ENCODE measurements around the gene PMM1. TPM values are rescaled to one million over a fixed set of nuclear protein-coding genes. Genes with fewer than 3 reads are reported as not detected.

The PMM1 gene
- total and polyA plus RNA-seq, 2 experiments from 2014 or later = 29.4 to 78.2 TPM

DNA sequence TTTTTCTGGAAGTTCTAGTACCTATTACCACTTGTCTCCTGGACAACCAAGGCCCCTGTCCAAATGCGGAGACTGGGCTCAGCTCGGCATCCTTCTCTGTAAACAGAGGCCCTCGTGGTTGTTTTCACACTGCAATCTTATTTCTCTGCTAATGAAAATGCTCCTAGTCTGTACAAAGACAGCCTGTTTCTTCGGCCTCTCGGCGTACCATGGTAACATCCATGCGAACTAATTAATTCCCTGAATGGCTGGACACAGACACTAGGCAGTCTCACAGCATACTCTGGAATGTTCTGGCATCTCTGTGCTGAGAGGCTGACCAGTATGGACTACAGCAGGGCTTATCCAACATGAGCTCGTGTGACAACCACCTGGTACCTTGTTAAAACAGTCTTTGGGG, 51.1 kb downstream of the PMM1 start:
- Histone ChIP-seq H3K9me3 (ENCODE audit: low read depth) (no peaks in the 10 kb centered on the region), H2AFZ (no peak overlapping the region), H3K27me3 (replicated peaks; ENCODE audit: insufficient read depth) (no peaks in the 10 kb centered on the region), H3F3A (ENCODE audit: insufficient read depth) (0 out of 2 replicates have a peak, but pooled peaks cover 4% of the 10 kb centered on the region), H3K36me3 (ENCODE audit: low read depth) (no peaks in the 10 kb centered on the region), H3K9me2 (ENCODE audit: insufficient read depth) (no peaks in the 10 kb centered on the region), H3K79me2 (ENCODE audit: insufficient read depth) (peaks cover 92% of the 10 kb centered on the region), H3K27ac (no peak overlapping the region), H3K9ac (no peak overlapping the region), H3K4me2 (ENCODE audit: unreplicated experiment) (no peak overlapping the region), H3K4me3 (no peak overlapping the region), H3K4me1 (ENCODE audit: insufficient read depth) (peaks cover 10% of the 10 kb centered on the region), H4K20me1 (ENCODE audit: insufficient read depth) (no peaks in the 10 kb centered on the region)
- DNase-seq = no peak
- no peak for TF ChIP-seq EZH2phosphoT487 (IDR thresholded peaks at IDR 0.05; ENCODE audit: insufficient read depth, low read depth)
- TF ChIP-seq EZH2 (IDR thresholded peaks at IDR 0.05; ENCODE audit: insufficient read depth, poor library complexity, severe bottlenecking) = no peak
- WGBS, 2 experiments (ENCODE audit: low coverage in 1 of 2, low lambda C conversion rate in 2 of 2, missing lambda C conversion rate in 2 of 2) = 81 to 87% methylated on average over 8 of the region's 8 CpGs
- in situ Hi-C loops (cut with MboI) = no loop called here

- no peaks in the 10 kb centered on the region for H3K27me3 ChIP-seq (replicated peaks; ENCODE audit: insufficient read depth)
- no peaks in the 10 kb centered on the region for H3K9me3 ChIP-seq (ENCODE audit: low read depth)
- TF ChIP-seq EZH2 (IDR thresholded peaks at IDR 0.05; ENCODE audit: insufficient read depth, poor library complexity, severe bottlenecking) (no peak), EZH2phosphoT487 (IDR thresholded peaks at IDR 0.05; ENCODE audit: insufficient read depth, low read depth) (no peak)
- H3K27ac ChIP-seq = no peak overlapping the region
- in situ Hi-C loops (cut with MboI) = no loop called here
- no peaks in the 10 kb centered on the region for H3K9me2 ChIP-seq (ENCODE audit: insufficient read depth)
- no peak for DNase-seq
- peaks cover 91% of the 10 kb centered on the region for H3K79me2 ChIP-seq (ENCODE audit: insufficient read depth)
- 0 out of 2 replicates have a peak, but pooled peaks cover 4% of the 10 kb centered on the region for H3F3A ChIP-seq (ENCODE audit: insufficient read depth)
- 94 to 100% methylated on average over 3 of the region's 3 CpGs for WGBS, 2 experiments (ENCODE audit: low coverage in 1 of 2, low lambda C conversion rate in 2 of 2, missing lambda C conversion rate in 2 of 2)
- H3K4me2 ChIP-seq (ENCODE audit: unreplicated experiment) = no peak overlapping the region
- H3K36me3 ChIP-seq (ENCODE audit: low read depth) = no peaks in the 10 kb centered on the region
- no peak overlapping the region for H3K4me3 ChIP-seq
- no peaks in the 10 kb centered on the region; the same call in 1 of the 2 replicates for H3K4me1 ChIP-seq (ENCODE audit: insufficient read depth)
- H4K20me1 ChIP-seq (ENCODE audit: insufficient read depth) = no peaks in the 10 kb centered on the region
- H3K9ac ChIP-seq = no peak overlapping the region
- no peak overlapping the region for H2AFZ ChIP-seq
Observed at GRCh38 chr22:41537203-41537602, 52.4 kb downstream of the PMM1 start.

DNA sequence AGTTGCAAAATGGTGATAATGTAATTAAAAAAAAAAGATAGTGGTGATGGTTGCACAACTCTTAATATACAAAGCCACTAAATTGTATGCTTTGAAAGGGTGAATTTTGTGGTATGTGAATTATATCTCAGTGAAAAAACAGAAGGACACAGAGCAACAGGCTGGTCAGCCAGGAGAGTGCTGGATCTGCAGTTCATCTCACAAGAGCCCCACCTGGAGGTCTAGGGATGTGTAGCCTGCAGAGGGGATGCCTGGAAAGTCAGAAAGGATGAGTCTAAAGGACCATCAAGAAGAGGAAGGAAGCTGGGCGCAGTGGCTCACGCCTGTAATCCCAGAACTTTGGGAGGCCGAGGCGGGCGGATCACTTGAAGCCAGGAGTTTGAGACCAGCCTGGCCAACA, 54.4 kb downstream of the PMM1 start:
- H3K27me3 ChIP-seq (replicated peaks; ENCODE audit: insufficient read depth) = no peaks in the 10 kb centered on the region
- H2AFZ ChIP-seq = no peak overlapping the region
- no peak for TF ChIP-seq EZH2phosphoT487 (IDR thresholded peaks at IDR 0.05; ENCODE audit: insufficient read depth, low read depth)
- no peak for TF ChIP-seq EZH2 (IDR thresholded peaks at IDR 0.05; ENCODE audit: insufficient read depth, poor library complexity, severe bottlenecking)
- no peak overlapping the region for H3K27ac ChIP-seq
- H3K4me3 ChIP-seq = no peak overlapping the region
- H3K36me3 ChIP-seq (ENCODE audit: low read depth) = no peaks in the 10 kb centered on the region; the same call in 1 of the 2 replicates
- peak; percentile 43 for DNase-seq
- WGBS, 2 experiments (ENCODE audit: low coverage in 1 of 2, low lambda C conversion rate in 2 of 2, missing lambda C conversion rate in 2 of 2) = 93 to 97% methylated on average over 3 to 5 of the region's 5 CpGs
- no peaks in the 10 kb centered on the region for H3K9me2 ChIP-seq (ENCODE audit: insufficient read depth)
- H4K20me1 ChIP-seq (ENCODE audit: insufficient read depth) = no peaks in the 10 kb centered on the region
- H3K4me1 ChIP-seq (ENCODE audit: insufficient read depth) = no peaks in the 10 kb centered on the region
- no peak overlapping the region for H3K9ac ChIP-seq
- H3K79me2 ChIP-seq (ENCODE audit: insufficient read depth) = peaks cover 87% of the 10 kb centered on the region
- H3K4me2 ChIP-seq (ENCODE audit: unreplicated experiment) = no peak overlapping the region
- in situ Hi-C loops (cut with MboI) = no loop called here
- no peaks in the 10 kb centered on the region for H3F3A ChIP-seq (ENCODE audit: insufficient read depth)
- no peaks in the 10 kb centered on the region for H3K9me3 ChIP-seq (ENCODE audit: low read depth)

DNA sequence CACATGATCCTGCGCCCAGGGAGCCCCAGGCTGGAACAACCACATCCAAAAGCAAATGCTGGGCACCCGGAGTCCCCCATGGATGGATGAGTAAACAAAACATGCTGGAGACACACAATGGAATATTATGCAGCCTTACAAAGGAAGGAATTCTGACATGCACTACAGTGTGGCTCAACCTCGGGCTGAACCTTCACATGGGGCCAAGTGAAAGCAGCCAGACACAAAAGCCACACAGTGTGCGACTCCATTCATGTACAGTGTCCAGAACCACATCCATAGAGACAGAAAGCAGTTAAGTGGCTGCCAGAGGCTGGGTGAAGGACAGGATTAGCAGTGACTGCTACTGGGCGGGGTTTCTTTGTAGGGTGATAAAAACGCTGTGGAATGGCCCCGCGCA, 55.4 kb downstream of the PMM1 start:
- no peaks in the 10 kb centered on the region for H3K9me3 ChIP-seq (ENCODE audit: low read depth)
- WGBS, 2 experiments (ENCODE audit: low coverage in 1 of 2, low lambda C conversion rate in 2 of 2, missing lambda C conversion rate in 2 of 2) = 93 to 95% methylated on average over 8 of the region's 8 CpGs
- H3K4me3 ChIP-seq = no peak overlapping the region
- no peak for TF ChIP-seq EZH2phosphoT487 (IDR thresholded peaks at IDR 0.05; ENCODE audit: insufficient read depth, low read depth)
- no peak for TF ChIP-seq EZH2 (IDR thresholded peaks at IDR 0.05; ENCODE audit: insufficient read depth, poor library complexity, severe bottlenecking)
- in situ Hi-C loops (cut with MboI) = no loop called here
- peaks cover 76% of the 10 kb centered on the region for H3K79me2 ChIP-seq (ENCODE audit: insufficient read depth)
- no peaks in the 10 kb centered on the region for H3K27me3 ChIP-seq (replicated peaks; ENCODE audit: insufficient read depth)
- H3K9me2 ChIP-seq (ENCODE audit: insufficient read depth) = no peaks in the 10 kb centered on the region
- no peaks in the 10 kb centered on the region for H3K4me1 ChIP-seq (ENCODE audit: insufficient read depth)
- H3K9ac ChIP-seq = no peak overlapping the region
- H4K20me1 ChIP-seq (ENCODE audit: insufficient read depth) = no peaks in the 10 kb centered on the region
- H3K36me3 ChIP-seq (ENCODE audit: low read depth) = no peaks in the 10 kb centered on the region; the same call in 1 of the 2 replicates
- no peak overlapping the region for H2AFZ ChIP-seq
- no peak overlapping the region for H3K4me2 ChIP-seq (ENCODE audit: unreplicated experiment)
- H3F3A ChIP-seq (ENCODE audit: insufficient read depth) = no peaks in the 10 kb centered on the region
- H3K27ac ChIP-seq = no peak overlapping the region
- DNase-seq = no peak

All from GM23248 (cell line).